HepG2 (cell line): ENCODE data around the gene ANTKMT. TPM values are rescaled to one million over a fixed set of nuclear protein-coding genes. Genes with fewer than 3 reads are reported as not detected.
"Not testable (repeated sequence)": the region's sequence is repeated elsewhere in the genome, so short reads cannot be mapped to it uniquely, and the experiment has no call there.

Experiments
- ATAC-seq: fragments of 200-7000 bp; cut with Tn5 transposase; 3 replicates; pipeline ENCODE4 v1.9.1; 2020; ENCODE audit warnings: mild to moderate bottlenecking, moderate library complexity
- BruUV-seq: library from RNA; stranded (reverse); fragments of 400-500 nt; replicated peaks from 2 replicates; lab custom pipeline; 2021; lab: Mats Ljungman, UMichigan
- CTCF ChIA-PET: fragments of 300-600 bp; formaldehyde crosslinking; extraction: SDS; loops from one replicate; lab custom pipeline; 2021; ENCODE audit warnings: low total read pairs, inconsistent platforms, low intra/inter-chr PET ratio; lab: Yijun Ruan, JAX
- POLR2A ChIA-PET: fragments of 350-600 bp; sonication (Branson Sonifier 250); formaldehyde crosslinking; loops from one replicate; lab custom pipeline; 2020; ENCODE audit warnings: antibody characterized with exemption, inconsistent platforms; lab: Yijun Ruan, JAX
- DNase-seq: peaks from one replicate; pipeline ENCODE4 v3.0.0-alpha.2; 2015; ENCODE audit warnings: low spot score
- FAIRE-seq: peaks from 3 replicates; lab custom pipeline; 2011; peaks lifted over from hg19 to GRCh38; lab: Jason Lieb, UNC
- H2AFZ ChIP-seq: one replicate; pipeline ENCODE4 v1.6.1; 2011; ENCODE audit warnings: low read length, inconsistent platforms
- H3K27ac ChIP-seq: fragments of 300-600 bp; 3 replicates; pipeline ENCODE4 v1.8.0; 2011; ENCODE audit warnings: mixed run types, mild to moderate bottlenecking, mixed read lengths, low read length, inconsistent platforms; ENCODE audit not compliant: insufficient read depth; ENCODE audit errors: extremely low read length
- H3K27me3 ChIP-seq, 2 experiments: fragments of 200-600 bp in 1 of 2; 2 replicates in 1 of 2; 3 replicates in 1 of 2; pipeline versions ENCODE4 v1.6.0 to v1.8.0; 2011; ENCODE audit warnings: low read length in 2 of 2, mild to moderate bottlenecking in 2 of 2, moderate library complexity in 2 of 2, inconsistent platforms in 1 of 2; ENCODE audit not compliant: insufficient read depth in 2 of 2, control insufficient read depth in 1 of 2
- H3K36me3 ChIP-seq, 2 experiments: fragments of 200-600 bp in 1 of 2; replicated peaks in 1 of 2; 2 replicates in 1 of 2; 3 replicates in 1 of 2; pipeline versions ENCODE4 v1.5.1 to v1.8.0; 2011; ENCODE audit warnings: low read length in 2 of 2, inconsistent platforms in 1 of 2; ENCODE audit not compliant: insufficient read depth in 2 of 2, control insufficient read depth in 1 of 2
- H3K4me1 ChIP-seq: 2 replicates; pipeline ENCODE4 v1.5.1; 2012; ENCODE audit warnings: low read length, inconsistent platforms; ENCODE audit not compliant: insufficient read depth
- H3K4me2 ChIP-seq: 2 replicates; pipeline ENCODE4 v1.6.0; 2011; ENCODE audit warnings: low read depth, low read length, inconsistent platforms
- H3K4me3 ChIP-seq, 3 experiments: fragments of 200-600 bp in 1 of 3; sonication (generic), shearing (Covaris generic) in 1 of 3; replicated peaks in 1 of 3; 2 replicates each; pipeline ENCODE4 v1.5.1; 2011 to 2016; ENCODE audit warnings: low read length in 3 of 3, inconsistent platforms in 2 of 3, low read depth in 2 of 3, mild to moderate bottlenecking in 2 of 3, control low read depth in 1 of 3, mixed read lengths in 1 of 3; ENCODE audit not compliant: insufficient read depth in 1 of 3
- H3K79me2 ChIP-seq: one replicate; pipeline ENCODE4 v1.6.1; 2011; ENCODE audit warnings: low read length, inconsistent platforms; ENCODE audit not compliant: insufficient read depth
- H3K9ac ChIP-seq: 2 replicates; pipeline ENCODE4 v1.6.0; 2011; ENCODE audit warnings: mild to moderate bottlenecking, low read depth, low read length, inconsistent platforms; ENCODE audit not compliant: insufficient read depth
- H3K9me3 ChIP-seq: 2 replicates; pipeline ENCODE4 v1.5.1; 2012; ENCODE audit warnings: mild to moderate bottlenecking, low read length
- H4K20me1 ChIP-seq: 2 replicates; pipeline ENCODE4 v1.6.0; 2011; ENCODE audit warnings: inconsistent platforms, mild to moderate bottlenecking, low read length, moderate library complexity; ENCODE audit not compliant: insufficient read depth
- EP300 ChIP-seq, 3 experiments: sonication (generic) in 1 of 3; formaldehyde crosslinking in 1 of 3; IDR thresholded peaks; 2 replicates each; pipeline versions ENCODE4 v1.5.1 to v1.6.1; 2011 to 2020; ENCODE audit warnings: low read depth in 2 of 3, low read length in 2 of 3, borderline replicate concordance in 1 of 3, improper control_type of control experiment in 1 of 3, mild to moderate bottlenecking in 1 of 3, missing genetic modification reagents in 1 of 3, moderate library complexity in 1 of 3
- FOSL2 ChIP-seq: sonication (generic); formaldehyde crosslinking; IDR thresholded peaks from 2 replicates; pipeline ENCODE4 v1.4.0; 2020; ENCODE audit warnings: missing genetic modification reagents
- HMG20A ChIP-seq: IDR thresholded peaks from 2 replicates; pipeline ENCODE4 v1.6.1; 2016; ENCODE audit warnings: borderline replicate concordance
- MIER2 ChIP-seq: IDR thresholded peaks from 2 replicates; pipeline ENCODE4 v1.6.1; 2016; ENCODE audit warnings: missing biosample characterization, missing genetic modification reagents
- MLX ChIP-seq: IDR thresholded peaks from 2 replicates; pipeline ENCODE4 v1.6.1; 2016
- MZF1 ChIP-seq: sonication (generic); formaldehyde crosslinking; IDR thresholded peaks from 2 replicates; pipeline ENCODE4 v1.8.1; 2023; ENCODE audit warnings: mild to moderate bottlenecking, missing genetic modification reagents, borderline replicate concordance
- PATZ1 ChIP-seq: sonication (generic); formaldehyde crosslinking; IDR thresholded peaks from 2 replicates; pipeline ENCODE4 v1.4.0; 2020; ENCODE audit warnings: missing genetic modification reagents
- PITX1 ChIP-seq: sonication (generic); formaldehyde crosslinking; IDR thresholded peaks from 2 replicates; pipeline ENCODE4 v1.5.1; 2020; ENCODE audit warnings: mild to moderate bottlenecking, missing genetic modification reagents
- XRCC5 ChIP-seq: fragments of 200-400 bp; formaldehyde crosslinking; optimal IDR thresholded peaks from 2 replicates; pipeline ENCODE3; 2017; ENCODE audit warnings: mild to moderate bottlenecking, low read length
- ZBED4 ChIP-seq: sonication (generic); formaldehyde crosslinking; IDR thresholded peaks from 2 replicates; pipeline ENCODE4 v1.4.0; 2020; ENCODE audit warnings: missing genetic modification reagents, borderline replicate concordance
- ZMYM2 ChIP-seq: sonication (generic); formaldehyde crosslinking; IDR thresholded peaks from 2 replicates; pipeline ENCODE4 v1.8.0; 2022; ENCODE audit warnings: mild to moderate bottlenecking, missing genetic modification reagents
- ZNF33B ChIP-seq: sonication (generic); formaldehyde crosslinking; IDR thresholded peaks from 2 replicates; pipeline ENCODE4 v1.5.1; 2020; ENCODE audit warnings: mild to moderate bottlenecking, missing genetic modification reagents
- WGBS: methylation state at CpG from one replicate; pipeline ENCODE4 v1.1.6; 2017; ENCODE audit warnings: low lambda C conversion rate; 5-methylcytosine and 5-hydroxymethylcytosine counted together
- in situ Hi-C: cut with HindIII; loops from 2 replicates; pipeline ENCODE4 v1.10.0; 2017; ENCODE audit warnings: low pct_unique_long_range_greater_than_20kb; ENCODE audit not compliant: extremely low pct_ligation_motif_present
- intact Hi-C: fragments of 100-400 bp; cut with micrococcal nuclease; formaldehyde crosslinking; loops from one replicate; pipeline ENCODE4 v1.10.0; 2022; ENCODE audit not compliant: unreplicated experiment
- polyA plus RNA-seq, 8 experiments: library from polyadenylated mRNA; depleted of rRNA in 3 of 8; stranded (reverse) in 7 of 8; unstranded in 1 of 8; fragments of >200 nt; fragmentation: Illumina TruSeq in 4 of 8; extraction: Trizol in 4 of 8; gene quantifications; 2 replicates each; pipeline versions ENCODE4 v1.2.1 to v1.2.3, GENCODE V29; 2011 to 2016; ENCODE audit warnings: low read depth in 4 of 8, missing spikeins in 1 of 8, mixed read lengths in 1 of 8; ENCODE audit not compliant: insufficient read depth in 1 of 8
- total RNA-seq, 5 experiments: library from RNA; depleted of rRNA; stranded (reverse); fragments of >200 nt; fragmentation: Illumina TruSeq; extraction: Trizol; gene quantifications; 2 replicates each; pipeline ENCODE4 v1.2.3, GENCODE V29; 2016; ENCODE audit warnings: low read depth in 1 of 5
- TF ChIP-seq, protein P1 (sequence below): IDR thresholded peaks from 2 replicates; pipeline ENCODE4 v1.6.1; 2016; ENCODE audit warnings: low read depth, borderline replicate concordance

Gene ANTKMT
- total and polyA plus RNA-seq, 2 of the 13 experiments (the other 11 are each of a cell fraction or from before 2014, with no cell fraction given) = 7.5 to 47.8 TPM

- TF ChIP-seq XRCC5 = peak; percentile 31
- TF ChIP-seq ZNF33B (CRISPR knock-in tag) = no peak
- no peak for TF ChIP-seq MZF1 (CRISPR knock-in tag)
These were observed 9.2 kb upstream of the ANTKMT start (continued) for GRCh38 chr16:711548-712320.

- ATAC-seq (peak; percentile 14), FAIRE-seq (peak; percentile 83), DNase-seq (peak; percentile 93)
- ChIA-PET POLR2A (interaction anchor here (0.6 to 1.4 kb wide), 8 partner anchors 8 to 75 kb away, joined by 3 to 9 read pairs (median 4); partner anchors contain the start of genes ANTKMT, CHTF18, CIAO3 and HAGHL), CTCF (interaction anchor here (1.1 to 2.3 kb wide), 3 partner anchors 21 to 73 kb away, joined by 3 to 19 read pairs (median 13); partner anchors contain the start of gene CIAO3)
- H2AFZ ChIP-seq, H3K79me2 ChIP-seq, H3K4me2 ChIP-seq, H3K4me3 ChIP-seq, H3K9me3 ChIP-seq, H4K20me1 ChIP-seq, H3K36me3 ChIP-seq, intact Hi-C loops, H3K27ac ChIP-seq, BruUV-seq, H3K9ac ChIP-seq: not testable (repeated sequence)
- WGBS = 22% methylated on average over 13 of the region's 13 CpGs
- in situ Hi-C loops = loop anchor here (5.0 kb wide), 1 partner anchor 75 kb away; the partner anchor contains the start of genes CHTF18 and RPUSD1
- Histone ChIP-seq H3K27me3 (peaks cover 3 to 36% of the 10 kb centered on the region in 2 experiments; a peak in 4 of 5 replicates), H3K4me1 (peaks cover 35% of the 10 kb centered on the region)
- peak; percentile 46; the same call in 1 of the 2 replicates for TF ChIP-seq PITX1 (CRISPR knock-in tag)
- TF ChIP-seq ZMYM2 (CRISPR knock-in tag) = peak; percentile 89
- peak; percentile 97 for TF ChIP-seq FOSL2
- TF ChIP-seq HMG20A (CRISPR knock-in tag) = peak; percentile 31; the same call in 1 of the 2 replicates
- TF ChIP-seq, protein P1, sequence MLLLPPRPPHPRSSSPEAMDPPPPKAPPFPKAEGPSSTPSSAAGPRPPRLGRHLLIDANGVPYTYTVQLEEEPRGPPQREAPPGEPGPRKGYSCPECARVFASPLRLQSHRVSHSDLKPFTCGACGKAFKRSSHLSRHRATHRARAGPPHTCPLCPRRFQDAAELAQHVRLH (CRISPR knock-in tag) = 0 out of 2 replicates have a peak, but pooled peaks have one; percentile 43
- 0 out of 2 replicates have a peak, but pooled peaks have one; percentile 30 for TF ChIP-seq ZBED4
- TF ChIP-seq MIER2 (CRISPR knock-in tag) = peak; percentile 42; the same call in 1 of the 2 replicates
- 0 out of 2 replicates have a peak, but pooled peaks have one; percentile 24 for TF ChIP-seq MLX (CRISPR knock-in tag)
- 0 out of 4 replicates have a peak, but pooled peaks of 1 of the 2 experiments have one; percentile 21 for TF ChIP-seq EP300 (IDR thresholded peaks at IDR 0.05; ENCODE audit: low read depth in 2 of 2, low read length in 2 of 2)
- peak; percentile 31; the same call in 1 of the 2 replicates for TF ChIP-seq EP300 (CRISPR knock-in tag; IDR thresholded peaks at IDR 0.05; ENCODE audit: borderline replicate concordance)
- 0 out of 2 replicates have a peak, but pooled peaks have one; percentile 46 for TF ChIP-seq PATZ1 (CRISPR knock-in tag)
These were observed 8.2 kb upstream of the ANTKMT start for GRCh38 chr16:712740-713250.
